GM21390 (cell line): ENCODE results near the gene CTDP1.

ENCODE experiments used
- ATAC-seq: cut with Tn5 transposase; IDR thresholded peaks from one replicate; pipeline ENCODE4 v1.9.1; 2021; ENCODE audit not compliant: unreplicated experiment

CTDP1 gene

DNA sequence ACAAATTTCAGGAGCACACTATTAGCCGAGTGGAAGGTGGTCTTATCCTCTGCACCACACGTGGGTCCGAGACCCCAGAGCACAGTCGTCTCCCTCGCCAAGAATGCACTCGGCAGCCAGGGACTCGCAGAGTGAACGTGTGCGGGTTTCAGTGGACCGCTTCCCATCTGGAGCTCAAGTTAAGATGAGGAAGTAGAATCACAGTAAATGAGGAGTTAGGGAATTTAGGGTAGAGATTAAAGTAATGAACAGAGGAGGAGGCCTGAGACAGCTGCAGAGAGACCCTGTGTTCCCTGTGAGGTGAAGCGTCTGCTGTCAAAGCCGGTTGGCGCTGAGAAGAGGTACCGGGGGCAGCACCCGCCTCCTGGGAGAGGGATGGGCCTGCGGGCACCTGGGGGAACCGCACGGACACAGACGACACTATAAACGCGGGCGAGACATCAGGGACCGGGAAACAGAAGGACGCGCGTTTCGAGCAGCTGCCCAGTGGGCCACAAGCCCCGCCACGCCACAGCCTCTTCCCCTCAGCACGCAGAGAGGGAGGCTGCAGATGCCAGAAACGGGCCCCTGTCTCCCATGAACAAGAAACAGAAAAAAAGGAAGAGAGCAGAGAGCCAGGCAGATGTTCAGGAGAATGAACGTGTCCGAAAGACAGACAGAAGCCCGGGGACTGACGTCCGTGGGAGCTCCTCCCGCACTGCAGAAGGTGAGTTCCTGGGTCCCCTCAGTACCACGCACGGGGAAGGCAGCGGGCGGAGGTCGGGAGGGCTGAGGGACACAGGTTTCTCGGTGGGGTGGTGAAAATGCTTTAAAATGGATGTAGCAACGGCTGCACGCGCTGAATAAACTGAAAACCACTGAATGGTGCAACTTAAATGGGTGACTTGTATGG lies 112.7 kb downstream of the CTDP1 start:
- no peak for ATAC-seq

DNA sequence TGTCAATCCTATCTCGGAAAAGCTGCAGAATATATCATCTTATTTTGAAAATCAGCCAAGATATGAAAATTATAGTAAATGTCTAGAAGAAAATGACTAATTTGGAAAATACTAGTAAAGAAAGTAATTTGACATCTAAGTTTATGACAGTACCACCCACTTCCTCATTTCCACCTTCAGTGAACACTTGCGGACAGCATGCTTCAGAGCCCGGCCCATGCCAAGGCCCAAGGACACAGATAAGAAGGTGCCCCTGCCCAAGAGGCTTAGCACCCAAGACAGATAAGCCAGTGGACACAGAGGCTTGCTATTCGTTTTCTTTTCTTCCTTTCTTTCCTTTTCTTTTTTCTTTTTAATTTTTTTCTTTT lies 113.4 kb downstream of the CTDP1 start:
- ATAC-seq = no peak

DNA sequence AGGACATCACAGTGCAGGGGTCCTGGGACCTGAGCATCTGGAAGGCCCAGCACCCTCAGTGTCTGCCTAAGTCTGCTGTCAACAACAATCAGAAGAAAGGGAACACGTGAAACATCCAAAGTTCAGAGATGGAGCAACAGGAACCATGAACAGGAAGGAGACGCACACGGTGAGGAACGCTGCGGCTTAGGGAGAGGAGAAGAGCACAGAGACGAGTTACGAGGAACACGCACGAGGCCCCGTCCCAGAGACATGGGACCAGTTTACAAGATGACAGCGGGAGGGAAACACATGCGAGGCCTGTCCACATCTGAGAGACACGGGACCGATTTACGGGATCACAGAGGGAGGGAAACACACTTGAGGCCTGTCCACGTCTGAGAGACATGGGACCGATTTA lies 115.2 kb downstream of the CTDP1 start:
- ATAC-seq = no peak

DNA sequence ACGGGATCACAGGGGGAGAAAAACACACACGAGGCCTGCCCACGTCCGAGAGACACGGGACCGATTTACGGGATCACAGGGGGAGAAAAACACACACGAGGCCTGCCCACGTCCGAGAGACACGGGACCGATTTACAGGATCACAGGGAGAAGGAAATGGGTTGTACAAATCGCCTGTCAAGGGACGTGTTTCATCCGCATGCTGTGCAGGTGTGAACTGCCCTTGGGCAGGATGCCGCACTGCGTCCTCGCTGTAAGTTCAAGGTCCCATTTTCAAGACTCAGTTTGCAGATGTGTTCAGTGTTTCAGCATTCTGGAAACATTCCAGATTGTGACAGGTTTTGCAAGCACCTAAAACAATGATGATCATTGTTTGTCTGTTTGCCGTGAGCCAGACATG lies 115.8 kb downstream of the CTDP1 start:
- no peak for ATAC-seq

DNA sequence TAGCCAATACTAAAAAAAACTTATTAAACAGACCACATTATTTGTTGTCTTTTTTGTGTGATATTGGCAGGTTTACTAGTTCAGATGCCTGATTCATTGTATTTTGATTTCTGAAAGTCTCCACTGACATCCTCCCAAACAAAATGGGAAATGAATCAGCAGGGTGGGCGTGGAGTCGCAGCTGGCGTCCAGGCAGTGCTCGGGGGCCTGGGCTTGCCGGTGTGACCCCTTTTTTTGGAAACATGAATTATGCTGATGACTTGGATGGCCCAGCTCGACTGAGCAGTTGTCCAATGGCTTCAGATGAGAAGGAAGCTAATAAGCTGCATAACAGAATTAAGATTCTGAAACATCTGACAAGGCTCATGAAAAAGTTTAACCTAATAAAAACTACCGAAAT lies 116.4 kb downstream of the CTDP1 start:
- ATAC-seq = no peak

GRCh38 chr18:79796531-79797405 lies 117.2 kb downstream of the CTDP1 start:
- no peak for ATAC-seq

GRCh38 chr18:79797518-79798345 lies 118.1 kb downstream of the CTDP1 start, which contains the start of gene KCNG2:
Gene KCNG2 (plus strand): TSS chr18:79797938. CDS start chr18:79863668, 65,730 bp downstream.
- no peak for ATAC-seq

- ATAC-seq = no peak
Observed at GRCh38 chr18:79798346-79798998, 118.9 kb downstream of the CTDP1 start.

- ATAC-seq = no peak
Observed at GRCh38 chr18:79798999-79799370, 119.4 kb downstream of the CTDP1 start.

GRCh38 chr18:79799619-79800370 lies 120.2 kb downstream of the CTDP1 start:
- no peak for ATAC-seq

DNA sequence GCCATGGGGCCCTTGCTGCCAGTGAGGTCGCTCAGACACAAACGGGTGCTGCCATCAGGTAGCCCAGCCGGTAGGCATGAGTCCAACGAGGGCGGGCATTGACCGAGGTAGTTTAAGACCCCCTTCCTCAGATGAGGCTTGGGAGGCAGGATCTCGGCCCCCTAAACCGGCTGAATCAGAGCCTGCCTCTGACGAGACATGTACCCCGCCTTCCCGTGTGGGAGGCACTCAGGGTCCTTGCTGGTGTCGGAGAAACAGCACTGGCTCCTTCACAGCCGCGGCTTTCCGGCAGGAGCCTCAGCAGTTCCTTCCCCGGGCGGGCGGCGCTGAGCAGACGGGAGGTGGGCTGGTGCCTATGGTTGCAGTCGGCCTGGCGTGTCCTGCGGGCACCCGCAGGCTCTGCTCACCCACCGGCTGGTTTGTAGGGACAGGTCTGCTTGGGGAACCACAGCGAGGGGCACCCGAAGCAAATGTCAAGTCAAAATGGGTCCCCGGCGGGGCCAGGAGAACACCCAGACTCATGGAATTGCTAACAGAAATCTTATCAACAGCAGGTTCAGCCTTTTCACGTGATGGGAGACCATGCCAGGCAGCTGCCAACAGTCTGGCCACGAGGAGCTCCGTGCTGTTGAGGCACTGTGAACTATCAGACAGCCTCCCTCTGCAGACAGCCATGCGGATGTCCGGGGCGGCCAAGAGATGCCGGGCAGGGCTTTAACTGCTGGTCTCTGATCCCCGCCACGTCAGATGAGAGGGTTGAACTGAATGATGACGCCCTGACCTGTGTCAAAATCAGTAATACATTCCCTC lies 121.0 kb downstream of the CTDP1 start:
- ATAC-seq = no peak

DNA sequence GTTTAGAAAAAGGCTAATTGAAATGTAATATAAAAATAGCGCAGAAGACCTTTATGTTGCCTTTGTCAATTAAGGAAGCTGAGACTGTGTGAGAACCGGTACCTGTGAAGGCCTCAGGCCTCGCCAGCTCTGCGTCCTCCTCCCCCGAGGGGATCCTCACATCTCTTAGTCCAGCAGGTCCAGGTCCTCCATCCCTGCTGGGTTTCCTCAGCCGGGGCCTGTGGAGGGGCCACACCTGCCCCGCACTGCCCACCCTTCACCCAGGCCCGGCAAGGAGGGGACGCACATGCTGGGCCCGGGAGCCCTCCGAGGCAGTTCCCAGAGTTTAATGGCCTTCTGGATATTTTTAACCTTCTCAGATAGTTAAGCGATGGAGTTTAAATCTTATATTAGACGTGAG lies 121.6 kb downstream of the CTDP1 start:
- no peak for ATAC-seq

- ATAC-seq = no peak
Observed at GRCh38 chr18:79801641-79802040, 122.0 kb downstream of the CTDP1 start.

DNA sequence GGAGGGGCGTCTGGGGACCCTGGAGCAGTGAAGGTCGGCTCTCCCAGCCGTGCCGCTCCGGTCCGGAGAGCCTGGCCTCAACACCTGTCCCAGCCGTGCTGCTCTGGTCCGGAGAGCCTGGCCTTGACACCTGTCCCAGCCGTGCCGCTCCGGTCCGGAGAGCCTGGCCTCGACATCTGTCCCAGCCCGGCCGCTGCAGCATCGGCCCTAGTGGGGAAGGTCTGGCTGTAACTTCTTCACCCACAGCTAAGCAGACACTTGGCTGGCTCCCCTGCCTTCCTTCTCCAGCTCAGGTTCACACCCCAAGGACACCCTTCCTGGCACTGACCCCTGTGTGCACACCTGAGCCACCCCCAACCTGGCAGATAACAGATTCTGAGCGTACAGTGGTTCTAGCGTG lies 122.7 kb downstream of the CTDP1 start:
- ATAC-seq = no peak

GRCh38 chr18:79803611-79804051 lies 124.0 kb downstream of the CTDP1 start:
- ATAC-seq = no peak
